ENCODE data around the gene SGPL1.

GRCh38 chr10:70889291-70889690 lies 73.5 kb downstream of the SGPL1 start:
- TF ChIP-seq, protein P1, sequence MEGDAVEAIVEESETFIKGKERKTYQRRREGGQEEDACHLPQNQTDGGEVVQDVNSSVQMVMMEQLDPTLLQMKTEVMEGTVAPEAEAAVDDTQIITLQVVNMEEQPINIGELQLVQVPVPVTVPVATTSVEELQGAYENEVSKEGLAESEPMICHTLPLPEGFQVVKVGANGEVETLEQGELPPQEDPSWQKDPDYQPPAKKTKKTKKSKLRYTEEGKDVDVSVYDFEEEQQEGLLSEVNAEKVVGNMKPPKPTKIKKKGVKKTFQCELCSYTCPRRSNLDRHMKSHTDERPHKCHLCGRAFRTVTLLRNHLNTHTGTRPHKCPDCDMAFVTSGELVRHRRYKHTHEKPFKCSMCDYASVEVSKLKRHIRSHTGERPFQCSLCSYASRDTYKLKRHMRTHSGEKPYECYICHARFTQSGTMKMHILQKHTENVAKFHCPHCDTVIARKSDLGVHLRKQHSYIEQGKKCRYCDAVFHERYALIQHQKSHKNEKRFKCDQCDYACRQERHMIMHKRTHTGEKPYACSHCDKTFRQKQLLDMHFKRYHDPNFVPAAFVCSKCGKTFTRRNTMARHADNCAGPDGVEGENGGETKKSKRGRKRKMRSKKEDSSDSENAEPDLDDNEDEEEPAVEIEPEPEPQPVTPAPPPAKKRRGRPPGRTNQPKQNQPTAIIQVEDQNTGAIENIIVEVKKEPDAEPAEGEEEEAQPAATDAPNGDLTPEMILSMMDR (IDR thresholded peaks at IDR 0.05; ENCODE audit: insufficient read depth, low read length) = no peak
- TF ChIP-seq, protein P2, sequence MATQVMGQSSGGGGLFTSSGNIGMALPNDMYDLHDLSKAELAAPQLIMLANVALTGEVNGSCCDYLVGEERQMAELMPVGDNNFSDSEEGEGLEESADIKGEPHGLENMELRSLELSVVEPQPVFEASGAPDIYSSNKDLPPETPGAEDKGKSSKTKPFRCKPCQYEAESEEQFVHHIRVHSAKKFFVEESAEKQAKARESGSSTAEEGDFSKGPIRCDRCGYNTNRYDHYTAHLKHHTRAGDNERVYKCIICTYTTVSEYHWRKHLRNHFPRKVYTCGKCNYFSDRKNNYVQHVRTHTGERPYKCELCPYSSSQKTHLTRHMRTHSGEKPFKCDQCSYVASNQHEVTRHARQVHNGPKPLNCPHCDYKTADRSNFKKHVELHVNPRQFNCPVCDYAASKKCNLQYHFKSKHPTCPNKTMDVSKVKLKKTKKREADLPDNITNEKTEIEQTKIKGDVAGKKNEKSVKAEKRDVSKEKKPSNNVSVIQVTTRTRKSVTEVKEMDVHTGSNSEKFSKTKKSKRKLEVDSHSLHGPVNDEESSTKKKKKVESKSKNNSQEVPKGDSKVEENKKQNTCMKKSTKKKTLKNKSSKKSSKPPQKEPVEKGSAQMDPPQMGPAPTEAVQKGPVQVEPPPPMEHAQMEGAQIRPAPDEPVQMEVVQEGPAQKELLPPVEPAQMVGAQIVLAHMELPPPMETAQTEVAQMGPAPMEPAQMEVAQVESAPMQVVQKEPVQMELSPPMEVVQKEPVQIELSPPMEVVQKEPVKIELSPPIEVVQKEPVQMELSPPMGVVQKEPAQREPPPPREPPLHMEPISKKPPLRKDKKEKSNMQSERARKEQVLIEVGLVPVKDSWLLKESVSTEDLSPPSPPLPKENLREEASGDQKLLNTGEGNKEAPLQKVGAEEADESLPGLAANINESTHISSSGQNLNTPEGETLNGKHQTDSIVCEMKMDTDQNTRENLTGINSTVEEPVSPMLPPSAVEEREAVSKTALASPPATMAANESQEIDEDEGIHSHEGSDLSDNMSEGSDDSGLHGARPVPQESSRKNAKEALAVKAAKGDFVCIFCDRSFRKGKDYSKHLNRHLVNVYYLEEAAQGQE (IDR thresholded peaks at IDR 0.05; ENCODE audit: insufficient replicate concordance, low read depth) = no peak
- no peak for TF ChIP-seq POLR2AphosphoS5 (IDR thresholded peaks at IDR 0.05; ENCODE audit: low read depth)
